ENCODE measurements around the gene ITGB7. TPM values are rescaled to one million over a fixed set of nuclear protein-coding genes. Genes with fewer than 3 reads are reported as not detected.

ITGB7 gene
- total RNA-seq, 4 donors from 2014 or later = 6.5 to 13.2 (median 7.8) TPM

DNA sequence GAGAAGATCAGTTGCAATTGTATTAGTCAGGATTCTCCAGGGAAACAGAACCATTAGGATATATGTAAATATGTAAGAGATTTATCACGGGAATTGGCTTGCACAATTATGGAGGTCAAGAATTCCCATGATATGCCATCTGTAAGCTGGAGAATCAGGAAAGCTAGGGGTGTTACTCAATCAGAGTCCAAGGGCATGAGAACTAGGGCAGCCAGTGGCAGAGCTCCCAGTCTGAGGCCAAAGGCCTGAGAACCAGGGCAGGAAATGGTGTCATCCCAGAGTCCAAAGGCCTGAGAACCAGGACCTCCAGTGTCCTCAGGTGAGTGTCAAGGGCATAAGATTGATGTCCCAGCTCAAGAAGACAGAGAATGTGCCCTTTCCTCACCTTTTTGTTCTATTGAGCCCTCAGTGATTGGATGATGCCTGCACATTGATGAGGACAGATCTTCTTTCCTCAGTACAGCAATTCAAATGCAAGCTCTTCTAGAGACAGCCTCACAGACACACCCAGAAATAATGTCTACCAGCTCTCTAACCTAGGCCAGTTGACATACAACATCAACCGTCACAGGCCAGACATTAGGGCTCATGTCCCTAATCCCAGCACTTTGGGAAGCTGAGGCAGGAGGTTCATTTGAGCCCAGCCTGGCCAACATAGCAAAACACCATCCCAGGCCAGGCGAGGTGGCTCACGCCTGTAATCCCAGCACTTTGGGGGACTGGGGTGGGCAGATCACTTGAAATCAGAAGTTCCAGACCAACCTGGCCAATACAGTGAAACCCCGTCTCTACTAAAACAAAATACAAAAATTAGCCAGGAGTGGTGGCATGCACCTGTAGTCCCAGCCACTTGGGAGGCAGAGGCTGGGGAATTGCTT is 61.4 kb downstream of the ITGB7 start:
- TF ChIP-seq, protein P1, sequence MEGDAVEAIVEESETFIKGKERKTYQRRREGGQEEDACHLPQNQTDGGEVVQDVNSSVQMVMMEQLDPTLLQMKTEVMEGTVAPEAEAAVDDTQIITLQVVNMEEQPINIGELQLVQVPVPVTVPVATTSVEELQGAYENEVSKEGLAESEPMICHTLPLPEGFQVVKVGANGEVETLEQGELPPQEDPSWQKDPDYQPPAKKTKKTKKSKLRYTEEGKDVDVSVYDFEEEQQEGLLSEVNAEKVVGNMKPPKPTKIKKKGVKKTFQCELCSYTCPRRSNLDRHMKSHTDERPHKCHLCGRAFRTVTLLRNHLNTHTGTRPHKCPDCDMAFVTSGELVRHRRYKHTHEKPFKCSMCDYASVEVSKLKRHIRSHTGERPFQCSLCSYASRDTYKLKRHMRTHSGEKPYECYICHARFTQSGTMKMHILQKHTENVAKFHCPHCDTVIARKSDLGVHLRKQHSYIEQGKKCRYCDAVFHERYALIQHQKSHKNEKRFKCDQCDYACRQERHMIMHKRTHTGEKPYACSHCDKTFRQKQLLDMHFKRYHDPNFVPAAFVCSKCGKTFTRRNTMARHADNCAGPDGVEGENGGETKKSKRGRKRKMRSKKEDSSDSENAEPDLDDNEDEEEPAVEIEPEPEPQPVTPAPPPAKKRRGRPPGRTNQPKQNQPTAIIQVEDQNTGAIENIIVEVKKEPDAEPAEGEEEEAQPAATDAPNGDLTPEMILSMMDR (IDR thresholded peaks at IDR 0.05) = no peak
- no peak for TF ChIP-seq POLR2A (IDR thresholded peaks at IDR 0.05)
- intact Hi-C loops (cut with DNase I; ENCODE audit: low total_unique reads) = no loop called here
- 90 to 91% methylated on average over 5 of the region's 5 CpGs for WGBS, 2 donors
- DNase-seq (ENCODE audit: low spot score in 2 of 2) = peak in 1 of 2 donors; percentile 49
- H3K4me3 ChIP-seq (ENCODE audit: low read depth, poor library complexity, severe bottlenecking) = no peak overlapping the region

DNA sequence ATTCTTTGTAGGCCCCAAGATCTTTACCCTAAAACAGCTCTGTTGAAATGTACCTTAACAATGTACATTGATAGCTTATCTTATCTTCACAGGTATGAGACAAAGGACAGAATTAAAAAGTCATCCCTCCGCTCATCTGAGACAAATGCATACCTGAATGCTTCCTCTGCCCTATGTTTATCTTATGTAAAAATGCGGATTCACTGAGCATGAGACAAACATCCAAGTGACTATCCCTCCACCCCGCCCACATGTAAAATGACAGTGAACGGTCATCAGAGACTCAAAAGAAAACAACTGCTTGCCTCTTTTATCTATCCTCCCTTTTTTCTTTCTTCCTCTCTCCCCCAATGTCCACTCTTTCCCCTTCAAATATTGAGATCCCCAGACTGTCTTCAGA is 63.7 kb downstream of the ITGB7 start:
- intact Hi-C loops (cut with DNase I; ENCODE audit: low total_unique reads) = no loop called here
- TF ChIP-seq, protein P1 (IDR thresholded peaks at IDR 0.05) = no peak
- no peak for TF ChIP-seq POLR2A (IDR thresholded peaks at IDR 0.05)
- no peak overlapping the region for H3K4me3 ChIP-seq (ENCODE audit: low read depth, poor library complexity, severe bottlenecking)
- DNase-seq (ENCODE audit: low spot score in 2 of 2) = no peak
- WGBS, 2 donors = 89 to 93% methylated on average over 4 of the region's 4 CpGs

Other genes starting within 250 kb of the ITGB7 start
- 100 to 1,000 TPM; 499 to 623 (median 546) TPM for gene EIF4B, start 200.8 kb downstream of the ITGB7 start, total RNA-seq
- gene TNS2, start 157.2 kb downstream of the ITGB7 start, total RNA-seq = 10 to 100 TPM; 21.8 to 87.1 (median 65.9) TPM
- 10 to 100 TPM; 21.0 to 39.5 (median 28.4) TPM for gene SPRYD3, start 127.9 kb downstream of the ITGB7 start, total RNA-seq
- 100 to 1,000 TPM in 1 of 4 donors, 10 to 100 TPM in 3; 22.0 to 508 (median 68.9) TPM for gene IGFBP6, start 109.6 kb downstream of the ITGB7 start, total RNA-seq
- gene SOAT2, start 103.8 kb downstream of the ITGB7 start, total RNA-seq = under 1 TPM in 2 of 4 donors, not detected in 2; 0.26 to 0.63 TPM
- gene ZNF740, start 26.5 kb downstream of the ITGB7 start, total RNA-seq = 10 to 100 TPM in 1 of 4 donors, 1 to 10 TPM in 3; 6.1 to 12.1 (median 8.4) TPM
- 10 to 100 TPM in 3 of 4 donors, 1 to 10 TPM in 1; 7.2 to 33.6 (median 19.2) TPM for gene CSAD, start 26.3 kb downstream of the ITGB7 start, total RNA-seq
- 100 to 1,000 TPM; 160 to 207 (median 199) TPM for gene RARG, start 25.0 kb upstream of the ITGB7 start, total RNA-seq
- 10 to 100 TPM in 1 of 4 donors, 1 to 10 TPM in 3; 4.7 to 13.6 (median 5.8) TPM for gene ESPL1, start 61.0 kb upstream of the ITGB7 start, total RNA-seq
- 100 to 1,000 TPM; 522 to 562 (median 543) TPM for gene PFDN5, start 88.3 kb upstream of the ITGB7 start, total RNA-seq
- 10 to 100 TPM; 39.2 to 53.5 (median 46.8) TPM for gene MYG1, start 92.4 kb upstream of the ITGB7 start, total RNA-seq
- 10 to 100 TPM; 41.4 to 47.1 (median 44.8) TPM for gene AAAS, start 114.4 kb upstream of the ITGB7 start, total RNA-seq
- gene SP7, start 129.1 kb upstream of the ITGB7 start, total RNA-seq = not detected
- gene SP1, start 172.9 kb upstream of the ITGB7 start, total RNA-seq = 100 to 1,000 TPM in 2 of 4 donors, 10 to 100 TPM in 2; 89.6 to 111 (median 100) TPM
- under 1 TPM in 1 of 4 donors, not detected in 3; 0.62 TPM for gene AMHR2, start 216.6 kb upstream of the ITGB7 start, total RNA-seq
- 10 to 100 TPM; 33.2 to 62.6 (median 49.9) TPM for gene PRR13, start 234.5 kb upstream of the ITGB7 start, total RNA-seq
- 100 to 1,000 TPM; 343 to 507 (median 389) TPM for gene PCBP2, start 244.9 kb upstream of the ITGB7 start, total RNA-seq

All from lower leg skin (tissue), 4 donors.